Islet of Langerhans (tissue), 1 donor: ENCODE data around the gene RAD9A.
"Not testable (repeated sequence)": the region's sequence is repeated elsewhere in the genome, so short reads cannot be mapped to it uniquely, and the experiment has no call there.

Source experiments
- FAIRE-seq: peaks from one replicate; lab custom pipeline; 2011; peaks lifted over from hg19 to GRCh38; lab: Jason Lieb, UNC

Gene RAD9A

DNA sequence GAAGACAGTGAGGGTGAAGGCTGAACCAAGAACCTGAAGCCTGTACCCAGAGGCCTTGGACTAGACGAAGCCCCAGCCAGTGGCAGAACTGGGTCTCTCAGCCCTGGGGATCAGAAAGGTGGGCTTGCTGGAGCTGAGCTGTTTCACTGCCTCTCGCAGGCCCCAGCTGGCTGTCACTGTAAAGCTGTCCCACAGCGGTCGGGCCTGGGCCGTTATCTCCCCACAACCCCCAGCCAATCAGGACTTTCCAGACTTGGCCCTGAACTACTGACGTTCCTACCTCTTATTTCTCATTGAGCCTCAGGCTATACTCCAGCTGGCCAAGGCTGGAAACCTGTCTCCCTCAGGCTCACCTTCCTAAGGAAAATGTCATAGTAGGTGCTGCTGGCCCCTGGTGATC lies 5.8 kb downstream of the RAD9A start:
- FAIRE-seq: no peak

DNA sequence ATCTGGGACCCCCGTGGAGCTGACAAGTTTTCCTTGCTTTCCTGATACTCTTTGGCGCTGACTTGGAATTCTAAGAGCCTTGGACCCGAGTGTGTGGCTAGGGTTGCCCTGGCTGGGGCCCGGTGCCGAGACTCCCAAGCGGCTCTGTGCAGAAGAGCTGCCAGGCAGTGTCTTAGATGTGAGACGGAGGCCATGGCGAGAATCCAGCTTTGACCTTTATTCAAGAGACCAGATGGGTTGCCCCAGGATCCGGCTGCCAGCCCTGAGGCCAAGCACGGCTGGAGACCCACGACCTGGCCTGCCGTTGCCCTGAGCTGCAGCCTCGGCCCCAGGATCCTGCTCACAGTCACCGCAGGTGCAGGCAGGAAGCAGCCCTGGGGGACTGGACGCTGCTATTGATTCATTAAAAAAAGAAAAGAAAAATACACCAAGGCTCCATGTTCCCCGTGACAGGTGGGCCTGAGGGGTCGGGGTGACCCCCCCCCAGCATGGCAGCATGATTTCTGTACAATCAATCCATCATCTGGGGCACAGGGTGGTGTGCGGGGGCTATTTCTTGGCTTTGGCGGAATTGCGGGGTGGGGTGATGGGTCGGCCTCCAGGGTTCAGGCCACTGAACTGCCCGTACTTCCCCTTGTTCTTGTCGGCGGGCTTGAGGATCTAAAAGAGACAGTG lies 6.3 kb downstream of the RAD9A start:
- FAIRE-seq: no peak

DNA sequence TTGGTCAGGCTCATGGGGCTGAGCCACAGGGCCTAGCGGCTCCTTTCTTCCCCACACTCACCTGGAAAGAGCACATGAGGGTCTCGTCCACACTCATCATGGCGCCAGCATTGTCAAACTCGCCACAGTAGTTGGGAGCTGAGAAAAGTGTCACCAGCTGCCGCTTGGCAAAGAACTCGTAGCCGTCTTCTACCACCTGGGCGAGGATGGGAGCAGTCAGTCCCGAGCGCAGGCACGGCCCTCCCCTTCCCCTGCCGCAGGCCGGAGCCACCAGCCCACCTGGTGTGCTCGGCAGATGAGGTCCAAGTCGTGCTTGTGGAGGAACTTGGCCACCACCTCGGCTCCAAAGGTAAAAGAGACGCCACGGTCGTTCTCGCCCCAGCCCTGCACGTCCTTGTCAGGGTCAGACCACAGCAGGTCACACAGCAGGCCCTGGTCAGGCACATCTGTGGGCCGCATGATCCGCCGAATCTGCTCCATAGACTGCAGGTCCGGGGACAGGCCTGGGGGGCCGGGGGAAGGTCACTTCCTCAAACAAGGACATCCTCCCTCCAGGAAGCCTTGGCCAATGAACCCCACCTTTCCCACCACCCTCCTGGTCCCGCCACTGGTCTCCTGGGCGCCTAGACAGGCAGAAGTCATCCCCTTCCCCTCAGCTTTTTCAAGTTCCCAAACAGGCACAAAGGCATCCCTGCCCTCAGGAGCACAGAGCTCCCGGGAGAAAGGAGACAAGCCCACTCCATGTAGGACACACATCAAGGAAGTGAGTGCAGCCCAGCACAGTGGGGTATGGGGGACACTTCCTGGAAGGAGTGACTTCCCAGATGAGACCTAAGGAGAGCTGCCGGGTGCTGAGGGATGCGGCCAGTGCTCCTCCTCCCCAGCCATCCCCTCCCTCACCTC lies 7.1 kb downstream of the RAD9A start:
- no peak for FAIRE-seq

- no peak for FAIRE-seq
These were observed 8.6 kb downstream of the RAD9A start for GRCh38 chr11:67400251-67400941.

DNA sequence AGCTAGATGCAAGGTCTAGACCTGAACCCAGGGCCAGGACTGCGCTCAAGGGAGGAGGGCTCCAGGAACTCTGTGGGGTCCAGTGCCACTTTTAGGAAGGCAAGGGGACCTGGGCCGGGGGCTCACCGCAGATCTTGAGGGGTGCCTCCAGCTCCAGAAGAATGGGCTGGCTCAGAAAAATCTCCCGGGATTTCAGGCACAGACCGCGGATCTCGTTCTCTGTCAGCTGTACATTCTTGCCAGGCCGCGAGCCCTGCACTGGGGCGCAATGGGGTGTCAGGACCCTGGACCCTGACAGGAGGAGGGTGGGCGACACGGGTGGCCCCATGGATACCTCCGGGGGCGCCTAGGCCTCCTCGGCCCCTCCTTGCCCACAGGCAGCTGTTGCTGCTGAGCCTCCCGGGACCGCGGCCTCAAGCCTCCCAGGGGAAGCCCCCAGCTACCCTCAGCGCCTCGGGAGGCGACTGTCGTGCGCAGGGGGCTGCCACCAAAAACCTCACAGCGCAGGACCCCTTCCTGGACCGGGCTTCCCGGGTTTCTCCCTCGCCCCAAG lies 9.2 kb downstream of the RAD9A start:
- no peak for FAIRE-seq

DNA sequence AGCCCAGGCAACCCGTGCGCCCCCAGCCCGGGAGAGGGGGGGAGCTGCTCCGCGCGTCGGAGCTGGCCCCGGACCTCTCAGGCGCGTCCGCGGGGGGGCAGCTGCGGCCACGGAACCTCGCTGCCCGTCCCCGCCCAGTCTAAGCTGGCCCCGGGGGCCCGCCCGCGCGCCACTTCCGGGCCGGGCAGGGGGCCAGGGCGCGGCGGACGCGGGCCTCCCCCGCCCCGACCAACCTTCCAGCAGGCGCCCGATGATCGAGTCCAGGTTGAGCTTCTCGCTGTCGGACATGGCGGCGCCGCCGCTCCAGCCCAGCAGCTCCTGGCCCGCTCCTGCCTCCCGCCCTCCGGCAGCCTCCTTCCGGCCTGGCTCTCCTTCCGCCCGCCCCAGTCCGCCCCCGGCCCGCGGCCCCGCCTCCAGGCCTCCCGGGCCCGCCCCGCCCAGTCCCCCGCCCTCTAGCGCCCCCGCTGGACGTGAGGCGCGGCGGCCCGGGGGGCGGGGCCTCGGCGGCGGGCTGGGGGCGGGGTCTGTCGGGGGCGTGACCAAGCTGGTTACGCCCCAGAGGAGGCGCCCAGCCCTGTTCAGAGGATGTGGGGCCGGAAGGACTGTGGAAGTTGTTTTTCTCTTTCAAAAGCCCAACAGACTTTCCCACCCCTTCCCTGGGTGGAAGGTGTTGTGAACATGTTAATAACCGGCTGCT lies 9.9 kb downstream of the RAD9A start, which contains the start of gene PPP1CA:
PPP1CA (minus strand) TSS at position 364 of the 697 bp plus-strand sequence; CDS start at position 288, 76 bp downstream.
- no peak for FAIRE-seq

DNA sequence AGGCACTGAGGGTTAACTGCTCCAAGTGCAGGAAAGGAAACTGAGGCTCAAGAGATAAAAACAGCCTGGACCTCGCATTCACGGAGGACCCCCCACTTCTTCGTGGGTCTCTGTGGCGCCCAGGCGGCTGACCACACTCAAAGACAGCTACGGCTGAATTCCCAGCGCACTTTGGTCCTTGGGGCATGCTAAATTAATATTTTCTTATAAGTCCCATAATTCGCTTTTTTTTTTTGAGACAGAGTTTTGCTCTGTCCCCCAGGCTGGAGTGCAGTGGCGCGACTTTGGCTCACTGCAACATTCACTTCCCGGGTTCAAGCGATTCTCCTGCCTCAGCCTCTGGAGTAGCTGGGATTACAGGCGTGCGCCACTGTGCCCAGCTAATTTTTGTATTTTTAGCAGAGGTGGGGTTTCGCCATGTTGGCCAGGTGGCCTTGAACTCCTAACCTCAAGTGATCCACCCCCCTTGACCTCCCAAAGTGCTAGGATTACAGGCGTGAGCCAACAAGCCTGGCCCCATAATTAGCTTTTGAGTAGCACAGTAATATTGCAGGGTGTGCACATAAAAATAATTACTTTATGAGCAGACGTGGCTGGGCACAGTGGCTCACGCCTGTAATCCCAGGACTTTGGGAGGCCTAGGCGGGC lies 10.5 kb downstream of the RAD9A start:
- FAIRE-seq: not testable (repeated sequence)

DNA sequence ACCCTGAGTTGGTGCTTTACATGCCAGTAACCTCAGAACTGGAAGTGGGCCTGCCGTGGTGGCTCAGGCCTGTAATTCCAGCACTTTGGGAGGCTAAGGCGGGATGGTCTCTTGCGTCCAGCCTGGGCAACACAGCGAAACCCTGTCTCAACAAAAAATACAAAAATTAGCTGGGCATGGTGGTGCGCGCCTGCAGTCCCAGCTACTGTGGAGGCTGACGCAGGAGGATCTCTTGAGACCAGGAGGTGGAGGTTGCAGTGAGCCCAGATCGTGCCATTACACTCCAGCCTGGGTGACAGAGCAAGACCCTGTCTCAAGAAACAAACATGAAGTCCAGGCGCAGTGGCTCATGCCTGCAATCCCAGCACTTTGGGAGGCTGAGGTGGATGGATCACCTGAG lies 11.3 kb downstream of the RAD9A start:
- FAIRE-seq: not testable (repeated sequence)

DNA sequence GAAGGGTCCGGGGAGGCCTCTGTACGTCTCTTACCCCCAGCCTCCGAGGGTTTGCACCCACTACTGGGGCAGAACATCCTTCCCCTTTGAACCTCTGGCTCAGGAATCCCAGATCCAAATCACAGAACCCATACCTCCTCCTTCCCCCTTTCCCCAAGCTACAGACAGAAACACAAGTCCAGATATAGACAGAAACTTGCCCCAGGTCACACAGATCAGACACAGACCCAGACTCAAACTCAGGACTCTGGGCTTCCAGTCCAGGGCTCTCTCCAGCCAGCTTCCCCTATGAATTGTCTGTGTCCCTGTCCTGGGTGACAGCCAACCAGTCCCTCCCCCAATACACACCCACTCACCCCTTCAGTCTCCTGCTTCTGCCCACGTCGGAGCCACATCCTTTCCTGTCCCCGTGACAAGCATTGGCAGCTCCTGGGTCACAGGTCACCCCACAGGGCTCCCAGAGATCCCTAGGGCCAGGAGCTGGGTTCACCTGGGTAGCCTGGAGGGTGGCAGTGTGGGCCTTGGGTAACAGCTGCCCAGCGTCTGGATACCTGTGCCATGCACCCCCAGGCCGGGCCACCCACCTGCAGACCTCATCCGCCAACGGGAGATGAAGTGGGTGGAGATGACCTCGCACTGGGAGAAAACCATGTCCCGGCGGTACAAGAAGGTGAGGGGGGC lies 12.9 kb downstream of the RAD9A start:
- no peak for FAIRE-seq

GRCh38 chr11:67405196-67405567 lies 13.4 kb downstream of the RAD9A start:
- no peak for FAIRE-seq

- FAIRE-seq: no peak
These were observed 14.0 kb downstream of the RAD9A start for GRCh38 chr11:67405688-67406339.

- no peak for FAIRE-seq
These were observed 14.7 kb downstream of the RAD9A start for GRCh38 chr11:67406420-67406968.

- no peak for FAIRE-seq
These were observed 15.3 kb downstream of the RAD9A start for GRCh38 chr11:67406969-67407687.

GRCh38 chr11:67407688-67408163 lies 15.9 kb downstream of the RAD9A start:
- no peak for FAIRE-seq

GRCh38 chr11:67408437-67409200 lies 16.8 kb downstream of the RAD9A start:
- FAIRE-seq: no peak

DNA sequence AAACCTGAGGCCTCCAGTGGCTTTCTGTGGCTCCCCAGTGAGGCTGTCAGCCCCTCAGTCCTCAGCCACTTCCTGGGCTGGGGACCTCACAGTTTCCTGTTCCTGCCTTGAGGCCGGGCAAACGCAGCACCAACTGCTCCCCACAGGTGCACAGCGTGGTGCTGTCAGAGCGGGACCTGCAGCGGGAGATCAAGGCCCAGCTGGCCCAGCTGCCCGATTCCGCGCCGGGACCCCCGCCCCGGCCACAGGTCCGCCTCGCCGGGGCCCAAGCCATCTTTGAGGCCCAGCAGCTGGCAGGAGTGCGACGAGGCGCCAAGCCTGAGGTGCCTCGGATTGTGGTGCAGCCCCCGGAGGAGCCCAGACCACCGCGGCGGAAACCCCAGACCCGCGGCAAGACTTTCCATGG lies 17.5 kb downstream of the RAD9A start:
- FAIRE-seq: no peak

- no peak for FAIRE-seq
These were observed 18.1 kb downstream of the RAD9A start for GRCh38 chr11:67409781-67410368.

DNA sequence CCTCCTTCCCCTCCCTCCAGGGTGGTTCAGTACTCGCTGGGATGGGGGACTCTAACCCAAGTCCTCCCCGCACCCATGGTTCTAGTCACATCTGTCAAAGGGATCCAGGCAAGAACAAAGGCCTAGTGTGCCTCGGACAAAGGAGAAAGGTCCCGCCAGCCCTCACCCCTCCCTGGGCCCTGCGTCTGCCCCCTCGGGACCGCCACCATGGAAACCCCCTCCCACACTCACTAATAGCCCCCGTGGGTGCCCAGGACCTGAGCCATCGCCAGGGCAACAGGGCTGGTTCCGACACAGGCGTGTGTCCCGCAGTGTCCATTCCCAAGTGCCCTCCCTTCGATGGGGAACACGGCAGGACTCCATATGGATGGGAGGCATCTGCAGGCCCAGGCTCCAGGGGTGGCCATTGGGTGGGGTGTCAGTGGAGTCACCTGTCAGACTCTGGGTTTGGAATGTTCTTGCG lies 18.6 kb downstream of the RAD9A start:
- FAIRE-seq: no peak
